PC-9 (cell line): ENCODE data around the gene GHRH. TPM values are rescaled to one million over a fixed set of nuclear protein-coding genes. Genes with fewer than 3 reads are reported as not detected.

Source experiments
- BruUV-seq: library from RNA; stranded (reverse); fragments of 400-500 nt; replicated peaks from 2 replicates; lab custom pipeline; 2021; lab: Mats Ljungman, UMichigan
- CTCF ChIA-PET: fragments of 300-600 bp; sonication (Branson Sonifier 250); formaldehyde crosslinking; loops from one replicate; lab custom pipeline; 2022; ENCODE audit warnings: antibody characterized with exemption; lab: Charles Lee
- POLR2A ChIA-PET: fragments of 300-600 bp; sonication (Branson Sonifier 250); formaldehyde crosslinking; loops from one replicate; lab custom pipeline; 2022; ENCODE audit warnings: antibody characterized with exemption; ENCODE audit not compliant: unreplicated experiment; lab: Charles Lee
- DNase-seq, 2 experiments: peaks; one replicate each; pipeline versions ENCODE4 v3.0.0 to v3.0.0-alpha.2; 2015 to 2022; ENCODE audit warnings: mixed read lengths in 1 of 2
- H2AFZ ChIP-seq: fragments of 200-600 bp; sonication (generic); 2 replicates; pipeline ENCODE4 v1.8.1; 2017; ENCODE audit warnings: antibody characterized with exemption
- H3F3A ChIP-seq: fragments of 200-600 bp; sonication (generic); 2 replicates; pipeline ENCODE4 v1.8.1; 2017; ENCODE audit warnings: antibody characterized with exemption, mild to moderate bottlenecking, low read depth; ENCODE audit not compliant: insufficient read depth
- H3K27ac ChIP-seq: fragments of 200-600 bp; sonication (generic); 2 replicates; pipeline ENCODE4 v1.6.1; 2016; ENCODE audit warnings: mixed run types
- H3K27me3 ChIP-seq: fragments of 200-600 bp; sonication (generic); 2 replicates; pipeline ENCODE4 v1.6.1; 2016; ENCODE audit warnings: low read depth, mixed run types; ENCODE audit not compliant: insufficient read depth
- H3K36me3 ChIP-seq: fragments of 200-600 bp; sonication (generic); 2 replicates; pipeline ENCODE4 v1.6.1; 2016; ENCODE audit warnings: low read depth, mixed run types
- H3K4me1 ChIP-seq: fragments of 200-600 bp; sonication (generic); replicated peaks from 2 replicates; pipeline ENCODE4 v1.6.1; 2016; ENCODE audit warnings: mixed run types; ENCODE audit not compliant: insufficient read depth
- H3K4me2 ChIP-seq: fragments of 200-600 bp; sonication (generic); 2 replicates; pipeline ENCODE4 v1.6.1; 2017; ENCODE audit warnings: mixed run types
- H3K4me3 ChIP-seq: fragments of 200-600 bp; sonication (generic); 2 replicates; pipeline ENCODE4 v1.6.1; 2016; ENCODE audit warnings: mixed run types
- H3K79me2 ChIP-seq: fragments of 200-600 bp; sonication (generic); 2 replicates; pipeline ENCODE4 v1.6.1; 2017; ENCODE audit warnings: low read depth, mixed run types
- H3K9me2 ChIP-seq: fragments of 200-600 bp; sonication (generic); 2 replicates; pipeline ENCODE4 v1.8.1; 2017; ENCODE audit warnings: mild to moderate bottlenecking; ENCODE audit not compliant: insufficient read depth
- H3K9me3 ChIP-seq: fragments of 200-600 bp; sonication (generic); 2 replicates; pipeline ENCODE4 v1.8.1; 2016; ENCODE audit warnings: low read depth; ENCODE audit not compliant: insufficient read depth
- H4K20me1 ChIP-seq: fragments of 200-600 bp; sonication (generic); 2 replicates; pipeline ENCODE4 v1.8.1; 2017; ENCODE audit not compliant: insufficient read depth
- CTCF ChIP-seq: fragments of 200-600 bp; sonication (generic); conservative IDR thresholded peaks from 2 replicates; pipeline ENCODE4 v1.6.1; 2017; ENCODE audit warnings: mixed run types, antibody characterized with exemption, mild to moderate bottlenecking, moderate library complexity
- EZH2 ChIP-seq: fragments of 200-600 bp; sonication (generic); IDR thresholded peaks from 2 replicates; pipeline ENCODE4 v1.8.0; 2017; ENCODE audit warnings: antibody characterized with exemption, low read depth
- intact Hi-C: fragments of 100-400 bp; cut with micrococcal nuclease; formaldehyde crosslinking; loops from one replicate; pipeline ENCODE4 v1.10.0; 2022; ENCODE audit not compliant: unreplicated experiment
- total RNA-seq: library from RNA; stranded (reverse); gene quantifications from 2 replicates; pipeline ENCODE4 v1.2.3, GENCODE V29; 2021

GHRH gene
- total RNA-seq, 1 experiment from 2014 or later = not detected

GRCh38 chr20:37233548-37234253, 27.9 kb downstream of the GHRH start:
- no peak overlapping the region for H3K4me2 ChIP-seq
- H3K79me2 ChIP-seq = no peaks in the 10 kb centered on the region
- no peak for DNase-seq
- BruUV-seq = no TSS peak
- no peaks in the 10 kb centered on the region for H3K4me1 ChIP-seq
- H2AFZ ChIP-seq = no peak overlapping the region
- no peaks in the 10 kb centered on the region for H3K9me2 ChIP-seq
- H3K27me3 ChIP-seq = no peaks in the 10 kb centered on the region
- POLR2A ChIA-PET = no interaction called here
- no peaks in the 10 kb centered on the region; the same call in 1 of the 2 replicates for H4K20me1 ChIP-seq
- intact Hi-C loops = no loop called here
- H3K4me3 ChIP-seq = no peak overlapping the region
- H3K36me3 ChIP-seq = peaks cover 45% of the 10 kb centered on the region
- H3K9me3 ChIP-seq = no peaks in the 10 kb centered on the region
- no peaks in the 10 kb centered on the region for H3F3A ChIP-seq
- no peak overlapping the region for H3K27ac ChIP-seq
- no peak for TF ChIP-seq EZH2
- TF ChIP-seq CTCF = no peak
- CTCF ChIA-PET = no interaction called here

GRCh38 chr20:37231947-37232630, 29.5 kb downstream of the GHRH start:
- Histone ChIP-seq H3K9me2 (no peaks in the 10 kb centered on the region), H3K27me3 (no peaks in the 10 kb centered on the region), H2AFZ (no peak overlapping the region), H3K4me2 (no peak overlapping the region), H3K9me3 (no peaks in the 10 kb centered on the region), H3K79me2 (no peaks in the 10 kb centered on the region), H3K27ac (no peak overlapping the region), H3K4me1 (no peaks in the 10 kb centered on the region), H3F3A (no peaks in the 10 kb centered on the region), H4K20me1 (peaks cover 5% of the 10 kb centered on the region), H3K4me3 (no peak overlapping the region), H3K36me3 (peaks cover 44% of the 10 kb centered on the region)
- no TSS peak for BruUV-seq
- CTCF ChIA-PET = no interaction called here
- POLR2A ChIA-PET = no interaction called here
- no peak for TF ChIP-seq EZH2
- no peak for TF ChIP-seq CTCF
- DNase-seq = no peak
- intact Hi-C loops = no loop called here

GRCh38 chr20:37230200-37230599, 31.4 kb downstream of the GHRH start:
- H4K20me1 ChIP-seq = peaks cover 10% of the 10 kb centered on the region
- H3K27ac ChIP-seq = no peak overlapping the region
- ChIA-PET CTCF (no interaction called here), POLR2A (interaction anchor here (0.5 kb wide), 1 partner anchor 20 kb away, joined by 3 read pairs; no protein-coding TSS in a partner anchor)
- no peak overlapping the region for H3K4me2 ChIP-seq
- H3K4me3 ChIP-seq = no peak overlapping the region
- intact Hi-C loops = no loop called here
- no peak overlapping the region for H2AFZ ChIP-seq
- peaks cover 38% of the 10 kb centered on the region for H3K36me3 ChIP-seq
- DNase-seq = no peak
- no peaks in the 10 kb centered on the region for H3K4me1 ChIP-seq
- H3K27me3 ChIP-seq = no peaks in the 10 kb centered on the region
- H3K79me2 ChIP-seq = no peaks in the 10 kb centered on the region
- H3F3A ChIP-seq = no peaks in the 10 kb centered on the region
- TF ChIP-seq CTCF (no peak), EZH2 (no peak)
- H3K9me2 ChIP-seq = no peaks in the 10 kb centered on the region
- no TSS peak for BruUV-seq
- no peaks in the 10 kb centered on the region for H3K9me3 ChIP-seq
